Heart right ventricle (tissue), 12 donors: ENCODE measurements around the gene NBPF14. TPM values are rescaled to one million over a fixed set of nuclear protein-coding genes. Genes with fewer than 3 reads are reported as not detected.

Experiments used
- polyA plus RNA-seq, 2 donors: library from polyadenylated mRNA; stranded (reverse); fragments of 200-250 nt; gene quantifications; one replicate each; pipeline ENCODE4 v1.2.3, GENCODE V29; 2013
- total RNA-seq, 10 donors: library from RNA; stranded (reverse); fragmentation: NEBNext Ultra II Directional in 3 of 10; extraction: Animal tissue kit (Norgen Biotek cat#: 25700) in 3 of 10; gene quantifications; one replicate each; pipeline versions ENCODE4 v1.2.1 to v1.2.4, GENCODE V29; 2021 to 2023
- donor health status: ischemic (EF 13 %, LVEDD 7.1; RV severe dilation, severe dysfunction).
- donor health status: healthy with polysubstance abuse.
- donor health status: DM: no; HTN: yes; CAD: no.
- donor health status: DM: no; HTN: no; CAD: no.
- donor health status: ischemic (EF 25% LVEDD 6.9; RV normal size, moderate dysfunction).
- donor health status: ischemic (EF 25% LVEDD 5.7; RV mildly dilated, moderate dysfunction).
- donor health status: healthy.
- donor health status: nonischemic (EF 11% LVEDD 7.7; RV severe dilation, severe dysfunction).
- donor health status: DM: yes; HTN: yes; CAD: no.
- donor health status: PGD.
- donor health status: ischemic (EF 29% LVEDD 5.4; RV normal size, mild dysfunction).
- donor health status: nonischemic (EF 23%, LVEDD 6.1; RV moderate dilation, normal function).

The NBPF14 gene
- total and polyA plus RNA-seq, 12 donors: 4.1 to 16.6 (median 8.7) TPM

Other genes with a start within 250 kb of the NBPF14 start
- not detected for gene PPIAL4G, start 112.7 kb downstream of the NBPF14 start, total RNA-seq
- not detected for gene PPIAL4G, start 112.7 kb downstream of the NBPF14 start, polyA plus RNA-seq
- gene NUDT4B, start 152.8 kb upstream of the NBPF14 start, total RNA-seq: under 1 TPM in 5 of 10 donors, not detected in 5; 0.44 to 0.54 (median 0.52) TPM
- gene NUDT4B, start 152.8 kb upstream of the NBPF14 start, polyA plus RNA-seq: 1 to 10 TPM in 1 of 2 donors, not detected in 1; 8.1 TPM
- 1,000 to 10,000 TPM; 1,915 to 2,957 (median 2,606) TPM for gene PDE4DIP, start 248.4 kb upstream of the NBPF14 start, total RNA-seq
- gene PDE4DIP, start 248.4 kb upstream of the NBPF14 start, polyA plus RNA-seq: 100 to 1,000 TPM; 479 to 683 TPM